ENCODE results near the gene GALNT10. TPM values are rescaled to one million over a fixed set of nuclear protein-coding genes. Genes with fewer than 3 reads are reported as not detected.

Gene GALNT10
- total RNA-seq, 1 donor from 2014 or later: 96.1 TPM

DNA sequence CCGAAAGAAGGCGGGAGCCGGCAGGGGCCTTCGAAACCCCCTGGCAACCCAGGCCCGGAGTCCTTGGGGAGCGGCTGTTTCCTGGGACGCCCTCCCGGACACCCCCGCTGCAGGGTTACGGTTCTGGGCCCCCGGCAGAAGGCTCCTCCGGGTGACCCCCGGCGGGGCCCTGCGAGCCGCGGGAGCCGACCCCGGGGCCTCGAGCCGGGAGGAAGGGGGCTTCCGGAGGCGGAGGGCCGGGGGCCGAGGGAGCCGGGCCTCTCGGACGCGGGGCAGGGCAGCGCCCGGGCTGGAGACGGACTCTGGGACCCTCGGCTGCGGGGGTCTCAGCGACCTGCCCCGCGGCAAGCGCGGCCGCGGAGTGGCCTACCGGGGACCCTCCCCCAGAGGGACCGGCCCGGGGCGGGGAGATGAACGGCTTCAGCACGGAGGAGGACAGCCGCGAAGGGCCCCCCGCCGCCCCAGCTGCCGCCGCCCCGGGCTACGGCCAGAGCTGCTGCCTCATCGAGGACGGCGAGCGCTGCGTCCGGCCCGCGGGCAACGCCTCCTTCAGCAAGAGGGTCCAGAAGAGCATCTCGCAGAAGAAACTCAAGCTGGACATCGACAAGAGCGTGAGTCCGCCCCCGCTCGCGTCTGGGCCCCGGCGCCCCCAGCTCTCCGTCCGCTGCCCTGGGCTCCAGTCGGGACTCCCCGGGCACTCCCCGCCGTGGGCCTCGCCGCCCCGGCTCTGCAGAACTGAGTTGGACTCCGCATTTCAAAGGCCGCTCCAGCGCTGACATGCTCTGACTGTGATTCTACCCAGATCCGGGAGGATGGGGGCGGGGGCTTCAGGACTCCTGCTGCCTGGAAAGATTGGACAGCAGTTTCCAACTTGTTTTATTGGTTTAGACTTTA is 255.9 kb downstream of the GALNT10 start:
- peaks cover 48% of the 10 kb centered on the region for H4K20me1 ChIP-seq (ENCODE audit: insufficient read depth, low read length)
- H3K27me3 Mint-ChIP-seq (ENCODE audit: low read depth, unreplicated experiment): no peaks in the 10 kb centered on the region
- H3K4me3 Mint-ChIP-seq (ENCODE audit: unreplicated experiment): peak overlapping the region; percentile 94
- DNase-seq (ENCODE audit: low read depth): peak; percentile 59
- H3K4me3 ChIP-seq (ENCODE audit: insufficient read depth, low read depth, low read length): peak overlapping the region; percentile 90
- H3K9me3 ChIP-seq (ENCODE audit: insufficient read depth, low read depth, low read length): no peaks in the 10 kb centered on the region
- H3K27ac ChIP-seq (ENCODE audit: low read depth, low read length): peak overlapping the region; percentile 51
- peaks cover 14% of the 10 kb centered on the region for H3K4me1 Mint-ChIP-seq (ENCODE audit: low read depth, unreplicated experiment)
- peaks cover 45% of the 10 kb centered on the region for H3K79me2 ChIP-seq (ENCODE audit: insufficient read depth, low read length)
- H3K9ac ChIP-seq (ENCODE audit: low read length): peak overlapping the region; percentile 89
- no peak for FAIRE-seq
- H3K36me3 Mint-ChIP-seq (ENCODE audit: low read depth, unreplicated experiment): peaks cover 14% of the 10 kb centered on the region
- peaks cover 2% of the 10 kb centered on the region for H3K9me3 Mint-ChIP-seq (ENCODE audit: unreplicated experiment)
- H3K27me3 ChIP-seq (ENCODE audit: insufficient read depth, low read length): no peaks in the 10 kb centered on the region
- peak overlapping the region; percentile 87 for H3K27ac Mint-ChIP-seq (ENCODE audit: unreplicated experiment)
- peaks cover 14% of the 10 kb centered on the region for H3K4me1 ChIP-seq (ENCODE audit: insufficient read depth, low read length)
- no peaks in the 10 kb centered on the region for H3K36me3 ChIP-seq (ENCODE audit: insufficient read depth, low read length)
- peak overlapping the region; percentile 65 for H2AFZ ChIP-seq (ENCODE audit: low read depth, low read length)
- H3K4me2 ChIP-seq (ENCODE audit: low read length): peak overlapping the region; percentile 99
- TF ChIP-seq EZH2 (IDR thresholded peaks at IDR 0.05; ENCODE audit: insufficient read depth, low read length): no peak
- TF ChIP-seq, protein P1, sequence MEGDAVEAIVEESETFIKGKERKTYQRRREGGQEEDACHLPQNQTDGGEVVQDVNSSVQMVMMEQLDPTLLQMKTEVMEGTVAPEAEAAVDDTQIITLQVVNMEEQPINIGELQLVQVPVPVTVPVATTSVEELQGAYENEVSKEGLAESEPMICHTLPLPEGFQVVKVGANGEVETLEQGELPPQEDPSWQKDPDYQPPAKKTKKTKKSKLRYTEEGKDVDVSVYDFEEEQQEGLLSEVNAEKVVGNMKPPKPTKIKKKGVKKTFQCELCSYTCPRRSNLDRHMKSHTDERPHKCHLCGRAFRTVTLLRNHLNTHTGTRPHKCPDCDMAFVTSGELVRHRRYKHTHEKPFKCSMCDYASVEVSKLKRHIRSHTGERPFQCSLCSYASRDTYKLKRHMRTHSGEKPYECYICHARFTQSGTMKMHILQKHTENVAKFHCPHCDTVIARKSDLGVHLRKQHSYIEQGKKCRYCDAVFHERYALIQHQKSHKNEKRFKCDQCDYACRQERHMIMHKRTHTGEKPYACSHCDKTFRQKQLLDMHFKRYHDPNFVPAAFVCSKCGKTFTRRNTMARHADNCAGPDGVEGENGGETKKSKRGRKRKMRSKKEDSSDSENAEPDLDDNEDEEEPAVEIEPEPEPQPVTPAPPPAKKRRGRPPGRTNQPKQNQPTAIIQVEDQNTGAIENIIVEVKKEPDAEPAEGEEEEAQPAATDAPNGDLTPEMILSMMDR (IDR thresholded peaks at IDR 0.05; ENCODE audit: insufficient read depth, low read depth, low read length): no peak

DNA sequence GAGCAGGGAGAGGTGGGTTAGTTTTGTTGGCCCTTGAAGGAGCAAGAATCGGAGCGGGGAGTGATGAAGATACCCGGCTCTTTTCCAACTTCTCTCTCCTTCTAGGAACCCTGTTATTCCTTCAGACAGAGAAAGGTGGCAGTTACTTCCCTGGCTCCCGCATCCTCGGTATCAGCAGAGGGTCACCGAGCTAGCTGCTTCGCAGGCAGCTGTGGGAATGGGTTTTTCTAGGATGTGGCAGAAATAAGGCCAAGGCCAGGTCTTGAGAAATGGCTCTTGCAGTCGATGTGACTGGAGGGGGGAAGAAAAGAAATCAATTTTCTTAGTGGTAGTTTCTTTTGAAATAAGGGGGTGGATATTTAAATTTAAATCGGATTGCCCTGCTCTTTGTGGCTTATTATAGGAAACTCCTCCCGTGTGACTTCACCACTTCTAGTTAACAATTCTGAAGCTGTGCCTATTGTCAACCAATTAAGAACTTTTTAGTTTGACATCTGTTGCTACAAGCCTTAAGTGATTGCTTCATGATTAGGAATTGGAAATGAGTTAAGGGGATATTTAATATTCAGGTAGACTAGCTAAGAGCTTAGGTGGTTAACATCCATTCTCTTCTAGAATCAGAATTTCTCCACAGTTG is 256.7 kb downstream of the GALNT10 start:
- peaks cover 2% of the 10 kb centered on the region for H3K9me3 Mint-ChIP-seq (ENCODE audit: unreplicated experiment)
- H3K4me3 Mint-ChIP-seq (ENCODE audit: unreplicated experiment): peak overlapping the region; percentile 94
- peaks cover 45% of the 10 kb centered on the region for H3K79me2 ChIP-seq (ENCODE audit: insufficient read depth, low read length)
- H2AFZ ChIP-seq (ENCODE audit: low read depth, low read length): peak overlapping the region; percentile 65
- peaks cover 5% of the 10 kb centered on the region for H3K36me3 ChIP-seq (ENCODE audit: insufficient read depth, low read length)
- H3K27ac Mint-ChIP-seq (ENCODE audit: unreplicated experiment): peak overlapping the region; percentile 87
- FAIRE-seq (no peak), DNase-seq (ENCODE audit: low read depth) (no peak)
- no peaks in the 10 kb centered on the region for H3K9me3 ChIP-seq (ENCODE audit: insufficient read depth, low read depth, low read length)
- H3K9ac ChIP-seq (ENCODE audit: low read length): peak overlapping the region; percentile 89
- H3K4me3 ChIP-seq (ENCODE audit: insufficient read depth, low read depth, low read length): peak overlapping the region; percentile 90
- peaks cover 14% of the 10 kb centered on the region for H3K4me1 ChIP-seq (ENCODE audit: insufficient read depth, low read length)
- peak overlapping the region; percentile 99 for H3K4me2 ChIP-seq (ENCODE audit: low read length)
- H3K27me3 ChIP-seq (ENCODE audit: insufficient read depth, low read length): no peaks in the 10 kb centered on the region
- peaks cover 52% of the 10 kb centered on the region for H4K20me1 ChIP-seq (ENCODE audit: insufficient read depth, low read length)
- peaks cover 14% of the 10 kb centered on the region for H3K4me1 Mint-ChIP-seq (ENCODE audit: low read depth, unreplicated experiment)
- H3K36me3 Mint-ChIP-seq (ENCODE audit: low read depth, unreplicated experiment): peaks cover 9% of the 10 kb centered on the region
- H3K27ac ChIP-seq (ENCODE audit: low read depth, low read length): no peak overlapping the region
- TF ChIP-seq, protein P1 (IDR thresholded peaks at IDR 0.05; ENCODE audit: insufficient read depth, low read depth, low read length): no peak
- TF ChIP-seq EZH2 (IDR thresholded peaks at IDR 0.05; ENCODE audit: insufficient read depth, low read length): no peak
- no peaks in the 10 kb centered on the region for H3K27me3 Mint-ChIP-seq (ENCODE audit: low read depth, unreplicated experiment)
